HCT116 (cell line): Measurements from ENCODE around the gene C22orf39.

ENCODE experiments used
- EZH2 ChIP-seq: fragments of 200-600 bp; sonication (generic); IDR thresholded peaks from 2 replicates; pipeline ENCODE4 v1.6.1; 2017; ENCODE audit warnings: antibody characterized with exemption, mixed run types
- JUND ChIP-seq: IDR thresholded peaks from 2 replicates; pipeline ENCODE4 v1.6.1; 2012
- POLR2A ChIP-seq: IDR thresholded peaks from 2 replicates; pipeline ENCODE4 v1.7.0; 2011; ENCODE audit warnings: borderline replicate concordance; ENCODE audit not compliant: insufficient read depth, insufficient read length; ENCODE audit errors: extremely low read depth
- RAD21 ChIP-seq: IDR thresholded peaks from 2 replicates; pipeline ENCODE4 v1.6.1; 2012; ENCODE audit warnings: low read depth, mild to moderate bottlenecking
- TF ChIP-seq, protein P1 (sequence below): IDR thresholded peaks from 2 replicates; pipeline ENCODE4 v1.6.1; 2012
- TF ChIP-seq, protein P2 (sequence below): IDR thresholded peaks from 2 replicates; pipeline ENCODE4 v1.6.1; 2011; ENCODE audit warnings: mild to moderate bottlenecking, low read length, moderate library complexity; ENCODE audit not compliant: insufficient replicate concordance; ENCODE audit errors: extremely low read depth

DNA sequence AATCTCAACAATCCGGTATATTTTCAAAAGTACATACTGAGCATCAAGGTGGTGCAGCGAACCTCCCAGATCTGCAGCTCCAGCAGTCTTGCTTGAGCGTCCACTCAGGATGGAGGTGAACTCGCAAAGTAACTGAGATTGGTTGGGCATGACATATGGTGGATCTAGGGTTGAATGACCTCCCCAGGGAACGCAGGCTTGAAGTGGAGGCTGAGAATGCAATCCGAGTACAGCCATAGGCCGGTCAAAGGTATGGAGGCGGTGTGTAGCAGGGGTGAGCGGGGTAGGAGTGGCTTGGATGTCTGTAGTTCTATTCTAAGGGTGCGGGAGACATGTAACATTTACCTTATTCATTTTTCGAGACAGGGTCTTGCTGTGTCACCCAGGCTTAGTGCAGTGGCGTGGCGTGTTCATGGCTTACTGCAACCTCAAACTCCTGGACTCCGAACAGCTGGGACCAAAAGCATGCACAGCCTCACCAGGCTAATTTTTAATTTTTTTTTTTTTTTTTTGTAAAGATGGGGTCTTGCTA lies 631 bp upstream of the C22orf39 start:
- TF ChIP-seq, protein P1, sequence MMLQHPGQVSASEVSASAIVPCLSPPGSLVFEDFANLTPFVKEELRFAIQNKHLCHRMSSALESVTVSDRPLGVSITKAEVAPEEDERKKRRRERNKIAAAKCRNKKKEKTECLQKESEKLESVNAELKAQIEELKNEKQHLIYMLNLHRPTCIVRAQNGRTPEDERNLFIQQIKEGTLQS: no peak
- no peak for TF ChIP-seq EZH2
- TF ChIP-seq JUND: no peak
- TF ChIP-seq, protein P2, sequence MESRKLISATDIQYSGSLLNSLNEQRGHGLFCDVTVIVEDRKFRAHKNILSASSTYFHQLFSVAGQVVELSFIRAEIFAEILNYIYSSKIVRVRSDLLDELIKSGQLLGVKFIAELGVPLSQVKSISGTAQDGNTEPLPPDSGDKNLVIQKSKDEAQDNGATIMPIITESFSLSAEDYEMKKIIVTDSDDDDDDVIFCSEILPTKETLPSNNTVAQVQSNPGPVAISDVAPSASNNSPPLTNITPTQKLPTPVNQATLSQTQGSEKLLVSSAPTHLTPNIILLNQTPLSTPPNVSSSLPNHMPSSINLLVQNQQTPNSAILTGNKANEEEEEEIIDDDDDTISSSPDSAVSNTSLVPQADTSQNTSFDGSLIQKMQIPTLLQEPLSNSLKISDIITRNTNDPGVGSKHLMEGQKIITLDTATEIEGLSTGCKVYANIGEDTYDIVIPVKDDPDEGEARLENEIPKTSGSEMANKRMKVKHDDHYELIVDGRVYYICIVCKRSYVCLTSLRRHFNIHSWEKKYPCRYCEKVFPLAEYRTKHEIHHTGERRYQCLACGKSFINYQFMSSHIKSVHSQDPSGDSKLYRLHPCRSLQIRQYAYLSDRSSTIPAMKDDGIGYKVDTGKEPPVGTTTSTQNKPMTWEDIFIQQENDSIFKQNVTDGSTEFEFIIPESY: no peak
- TF ChIP-seq POLR2A: no peak
- no peak for TF ChIP-seq RAD21
